AG09309 (cell line): ENCODE measurements around the gene ACAP3.

Experiments used
- DNase-seq: peaks from one replicate; pipeline ENCODE4 v3.0.0-alpha.2; 2010; ENCODE audit warnings: low read depth
- H3K4me3 ChIP-seq: 2 replicates; pipeline ENCODE4 v1.5.1; 2011; ENCODE audit warnings: mild to moderate bottlenecking, low read depth, low read length, moderate library complexity; ENCODE audit not compliant: control insufficient read depth
- TF ChIP-seq, protein P1 (sequence below): IDR thresholded peaks from 2 replicates; pipeline ENCODE4 v1.5.1; 2011; ENCODE audit warnings: mild to moderate bottlenecking, low read depth, low read length, inconsistent platforms; ENCODE audit not compliant: insufficient read depth, control insufficient read depth; ENCODE audit errors: missing control alignments

ACAP3 gene

GRCh38 chr1:1332774-1333480, 25.2 kb upstream of the ACAP3 start:
- DNase-seq = no peak
- TF ChIP-seq, protein P1, sequence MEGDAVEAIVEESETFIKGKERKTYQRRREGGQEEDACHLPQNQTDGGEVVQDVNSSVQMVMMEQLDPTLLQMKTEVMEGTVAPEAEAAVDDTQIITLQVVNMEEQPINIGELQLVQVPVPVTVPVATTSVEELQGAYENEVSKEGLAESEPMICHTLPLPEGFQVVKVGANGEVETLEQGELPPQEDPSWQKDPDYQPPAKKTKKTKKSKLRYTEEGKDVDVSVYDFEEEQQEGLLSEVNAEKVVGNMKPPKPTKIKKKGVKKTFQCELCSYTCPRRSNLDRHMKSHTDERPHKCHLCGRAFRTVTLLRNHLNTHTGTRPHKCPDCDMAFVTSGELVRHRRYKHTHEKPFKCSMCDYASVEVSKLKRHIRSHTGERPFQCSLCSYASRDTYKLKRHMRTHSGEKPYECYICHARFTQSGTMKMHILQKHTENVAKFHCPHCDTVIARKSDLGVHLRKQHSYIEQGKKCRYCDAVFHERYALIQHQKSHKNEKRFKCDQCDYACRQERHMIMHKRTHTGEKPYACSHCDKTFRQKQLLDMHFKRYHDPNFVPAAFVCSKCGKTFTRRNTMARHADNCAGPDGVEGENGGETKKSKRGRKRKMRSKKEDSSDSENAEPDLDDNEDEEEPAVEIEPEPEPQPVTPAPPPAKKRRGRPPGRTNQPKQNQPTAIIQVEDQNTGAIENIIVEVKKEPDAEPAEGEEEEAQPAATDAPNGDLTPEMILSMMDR = no peak
- no peak overlapping the region for H3K4me3 ChIP-seq

DNA sequence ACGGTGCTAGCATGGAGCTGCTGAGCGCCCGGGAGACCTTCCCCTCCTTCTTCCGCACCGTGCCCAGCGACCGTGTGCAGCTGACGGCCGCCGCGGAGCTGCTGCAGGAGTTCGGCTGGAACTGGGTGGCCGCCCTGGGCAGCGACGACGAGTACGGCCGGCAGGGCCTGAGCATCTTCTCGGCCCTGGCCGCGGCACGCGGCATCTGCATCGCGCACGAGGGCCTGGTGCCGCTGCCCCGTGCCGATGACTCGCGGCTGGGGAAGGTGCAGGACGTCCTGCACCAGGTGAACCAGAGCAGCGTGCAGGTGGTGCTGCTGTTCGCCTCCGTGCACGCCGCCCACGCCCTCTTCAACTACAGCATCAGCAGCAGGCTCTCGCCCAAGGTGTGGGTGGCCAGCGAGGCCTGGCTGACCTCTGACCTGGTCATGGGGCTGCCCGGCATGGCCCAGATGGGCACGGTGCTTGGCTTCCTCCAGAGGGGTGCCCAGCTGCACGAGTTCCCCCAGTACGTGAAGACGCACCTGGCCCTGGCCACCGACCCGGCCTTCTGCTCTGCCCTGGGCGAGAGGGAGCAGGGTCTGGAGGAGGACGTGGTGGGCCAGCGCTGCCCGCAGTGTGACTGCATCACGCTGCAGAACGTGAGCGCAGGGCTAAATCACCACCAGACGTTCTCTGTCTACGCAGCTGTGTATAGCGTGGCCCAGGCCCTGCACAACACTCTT, 24.5 kb upstream of the ACAP3 start:
- no peak for DNase-seq
- TF ChIP-seq, protein P1 = no peak

DNA sequence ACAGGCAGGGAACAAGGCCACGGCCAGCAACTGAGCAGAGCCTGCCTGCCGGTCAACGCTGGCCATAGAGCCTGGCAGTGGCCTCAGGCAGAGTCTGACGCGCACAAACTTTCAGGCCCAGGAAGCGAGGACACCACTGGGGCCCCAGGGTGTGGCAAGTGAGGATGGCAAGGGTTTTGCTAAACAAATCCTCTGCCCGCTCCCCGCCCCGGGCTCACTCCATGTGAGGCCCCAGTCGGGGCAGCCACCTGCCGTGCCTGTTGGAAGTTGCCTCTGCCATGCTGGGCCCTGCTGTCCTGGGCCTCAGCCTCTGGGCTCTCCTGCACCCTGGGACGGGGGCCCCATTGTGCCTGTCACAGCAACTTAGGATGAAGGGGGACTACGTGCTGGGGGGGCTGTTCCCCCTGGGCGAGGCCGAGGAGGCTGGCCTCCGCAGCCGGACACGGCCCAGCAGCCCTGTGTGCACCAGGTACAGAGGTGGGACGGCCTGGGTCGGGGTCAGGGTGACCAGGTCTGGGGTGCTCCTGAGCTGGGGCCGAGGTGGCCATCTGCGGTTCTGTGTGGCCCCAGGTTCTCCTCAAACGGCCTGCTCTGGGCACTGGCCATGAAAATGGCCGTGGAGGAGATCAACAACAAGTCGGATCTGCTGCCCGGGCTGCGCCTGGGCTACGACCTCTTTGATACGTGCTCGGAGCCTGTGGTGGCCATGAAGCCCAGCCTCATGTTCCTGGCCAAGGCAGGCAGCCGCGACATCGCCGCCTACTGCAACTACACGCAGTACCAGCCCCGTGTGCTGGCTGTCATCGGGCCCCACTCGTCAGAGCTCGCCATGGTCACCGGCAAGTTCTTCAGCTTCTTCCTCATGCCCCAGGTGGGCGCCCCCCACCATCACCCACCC, 23.6 kb upstream of the ACAP3 start, which contains the start of gene TAS1R3:
Gene TAS1R3 (plus strand): TSS at position 213 of the 898 bp plus-strand sequence. CDS start 66 bp downstream, at position 279.
- TF ChIP-seq, protein P1 = no peak
- no peak within 1 kb of the TSS for H3K4me3 ChIP-seq
- DNase-seq = no peak

More for the DNA sequence above, 24.5 kb upstream of the ACAP3 start:
- no peak overlapping the region for H3K4me3 ChIP-seq

- DNase-seq = no peak
- TF ChIP-seq, protein P1 = no peak
- no peak overlapping the region for H3K4me3 ChIP-seq
These were observed 22.8 kb upstream of the ACAP3 start for GRCh38 chr1:1330366-1331067.

- no peak overlapping the region for H3K4me3 ChIP-seq
- DNase-seq = no peak
- TF ChIP-seq, protein P1 = no peak
These were observed 21.8 kb upstream of the ACAP3 start for GRCh38 chr1:1329304-1330210.
